ENCODE measurements around the gene ARL6IP6.

The ARL6IP6 gene

GRCh38 chr2:152763651-152764050 lies 45.2 kb downstream of the ARL6IP6 start:
- Histone ChIP-seq H3F3A (ENCODE audit: insufficient read depth, low read length) (no peaks in the 10 kb centered on the region), H3K36me3 (ENCODE audit: insufficient read depth, low read length) (peaks cover 21% of the 10 kb centered on the region), H3K79me2 (ENCODE audit: insufficient read depth, low read length) (no peaks in the 10 kb centered on the region), H3K9me3 (ENCODE audit: low read length) (no peaks in the 10 kb centered on the region), H3K9me2 (ENCODE audit: low read depth, low read length) (no peaks in the 10 kb centered on the region), H3K4me1 (ENCODE audit: insufficient read depth, low read length, severe bottlenecking) (no peaks in the 10 kb centered on the region), H3K4me3 (ENCODE audit: low read depth, low read length, poor library complexity, severe bottlenecking) (no peak overlapping the region), H3K27me3 (ENCODE audit: insufficient read depth, low read length) (no peaks in the 10 kb centered on the region), H3K27ac (ENCODE audit: low read depth, low read length, poor library complexity, severe bottlenecking) (no peak overlapping the region), H3K4me2 (ENCODE audit: low read length) (no peak overlapping the region), H3K9ac (ENCODE audit: low read length) (no peak overlapping the region), H2AFZ (ENCODE audit: low read length) (no peak overlapping the region), H4K20me1 (ENCODE audit: insufficient read depth, low read length) (no peaks in the 10 kb centered on the region)
- TF ChIP-seq CTCF (IDR thresholded peaks at IDR 0.05; ENCODE audit: low read length) (no peak), EZH2 (IDR thresholded peaks at IDR 0.05; ENCODE audit: borderline replicate concordance, low read length) (no peak)

GRCh38 chr2:152766928-152767327 lies 48.5 kb downstream of the ARL6IP6 start:
- Histone ChIP-seq H3K4me1 (ENCODE audit: insufficient read depth, low read length, severe bottlenecking) (no peaks in the 10 kb centered on the region), H3K4me3 (ENCODE audit: low read depth, low read length, poor library complexity, severe bottlenecking) (no peak overlapping the region), H3K79me2 (ENCODE audit: insufficient read depth, low read length) (no peaks in the 10 kb centered on the region), H3K9me3 (ENCODE audit: low read length) (no peaks in the 10 kb centered on the region), H4K20me1 (ENCODE audit: insufficient read depth, low read length) (no peaks in the 10 kb centered on the region), H3K4me2 (ENCODE audit: low read length) (no peak overlapping the region), H3F3A (ENCODE audit: insufficient read depth, low read length) (no peaks in the 10 kb centered on the region), H3K27ac (ENCODE audit: low read depth, low read length, poor library complexity, severe bottlenecking) (no peak overlapping the region), H3K9me2 (ENCODE audit: low read depth, low read length) (no peaks in the 10 kb centered on the region), H3K27me3 (ENCODE audit: insufficient read depth, low read length) (no peaks in the 10 kb centered on the region), H3K9ac (ENCODE audit: low read length) (no peak overlapping the region), H3K36me3 (ENCODE audit: insufficient read depth, low read length) (peaks cover 4% of the 10 kb centered on the region), H2AFZ (ENCODE audit: low read length) (no peak overlapping the region)
- TF ChIP-seq EZH2 (IDR thresholded peaks at IDR 0.05; ENCODE audit: borderline replicate concordance, low read length) (no peak), CTCF (IDR thresholded peaks at IDR 0.05; ENCODE audit: low read length) (no peak)

DNA sequence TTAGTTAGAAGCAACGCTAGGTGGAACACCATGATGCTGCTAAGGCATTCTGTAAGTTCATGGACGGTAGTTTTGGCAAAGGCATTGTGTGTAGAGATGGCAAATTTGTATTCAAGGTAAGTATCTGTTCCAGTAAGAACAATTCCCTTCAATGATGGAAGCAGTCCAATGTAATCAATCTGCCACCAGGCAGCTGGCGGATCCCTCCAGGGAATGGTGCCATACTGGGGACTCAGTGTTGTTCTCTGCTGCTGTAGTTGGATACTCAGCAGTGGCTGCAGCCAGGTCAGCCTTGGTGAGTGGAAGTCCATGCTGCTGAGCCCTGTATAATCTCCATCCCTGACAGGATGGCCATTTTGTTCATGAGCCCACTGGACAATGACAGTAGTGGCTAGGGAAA lies 62.8 kb downstream of the ARL6IP6 start:
- Histone ChIP-seq H3F3A (ENCODE audit: insufficient read depth, low read length) (no peaks in the 10 kb centered on the region), H3K4me3 (ENCODE audit: low read depth, low read length, poor library complexity, severe bottlenecking) (no peak overlapping the region), H3K36me3 (ENCODE audit: insufficient read depth, low read length) (no peaks in the 10 kb centered on the region), H3K79me2 (ENCODE audit: insufficient read depth, low read length) (no peaks in the 10 kb centered on the region), H3K4me1 (ENCODE audit: insufficient read depth, low read length, severe bottlenecking) (no peaks in the 10 kb centered on the region), H3K4me2 (ENCODE audit: low read length) (no peak overlapping the region), H2AFZ (ENCODE audit: low read length) (no peak overlapping the region), H3K27ac (ENCODE audit: low read depth, low read length, poor library complexity, severe bottlenecking) (no peak overlapping the region), H3K27me3 (ENCODE audit: insufficient read depth, low read length) (no peaks in the 10 kb centered on the region), H3K9me3 (ENCODE audit: low read length) (no peaks in the 10 kb centered on the region), H3K9me2 (ENCODE audit: low read depth, low read length) (no peaks in the 10 kb centered on the region), H3K9ac (ENCODE audit: low read length) (no peak overlapping the region), H4K20me1 (ENCODE audit: insufficient read depth, low read length) (no peaks in the 10 kb centered on the region)
- no peak for TF ChIP-seq EZH2 (IDR thresholded peaks at IDR 0.05; ENCODE audit: borderline replicate concordance, low read length)
- TF ChIP-seq CTCF (IDR thresholded peaks at IDR 0.05; ENCODE audit: low read length): no peak

Data from OCI-LY1 (cell line).